ENCODE results near the gene ITPKB.
A peak's percentile ranks its signal among the peaks of the same experiment; 100 is the strongest.

The ITPKB gene

DNA sequence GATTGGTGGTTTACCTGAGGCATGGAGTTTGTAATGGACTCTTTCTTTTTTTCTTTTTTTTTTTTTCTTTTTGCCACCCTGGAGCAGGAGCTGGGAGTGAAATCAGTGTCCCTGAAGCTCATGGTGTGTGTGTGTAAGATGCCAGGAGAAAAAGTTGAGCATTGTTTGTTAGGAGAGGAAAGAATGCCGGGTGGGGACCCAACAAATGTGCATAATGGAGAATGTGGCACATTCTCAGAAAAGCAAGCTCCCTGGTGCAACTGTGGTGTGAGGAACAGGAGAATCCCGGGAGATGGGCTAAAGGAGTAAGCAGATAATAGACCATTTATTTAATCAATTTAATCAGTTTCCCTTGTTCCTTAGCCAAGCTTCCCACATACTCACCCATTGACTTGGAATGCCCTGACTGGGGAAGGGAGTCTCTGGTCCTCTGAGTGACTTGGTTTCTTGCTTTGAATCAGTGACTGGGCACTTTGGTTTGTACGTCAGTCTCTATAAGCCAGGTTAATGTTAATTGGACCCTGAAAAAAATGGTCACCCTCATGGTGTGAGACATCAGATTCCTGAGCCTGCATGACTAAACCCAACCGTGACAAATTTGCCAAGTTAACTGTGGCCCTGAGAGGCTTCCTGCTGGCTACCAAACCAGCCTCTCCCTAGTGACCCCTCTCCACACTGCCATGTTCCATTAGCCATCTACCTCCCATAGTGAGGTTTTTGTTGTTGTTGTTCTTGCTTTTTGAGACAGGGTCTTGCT is 43.9 kb upstream of the ITPKB start:
- DNase-seq (ENCODE audit: low read depth): no peak
- TF ChIP-seq, protein P1, sequence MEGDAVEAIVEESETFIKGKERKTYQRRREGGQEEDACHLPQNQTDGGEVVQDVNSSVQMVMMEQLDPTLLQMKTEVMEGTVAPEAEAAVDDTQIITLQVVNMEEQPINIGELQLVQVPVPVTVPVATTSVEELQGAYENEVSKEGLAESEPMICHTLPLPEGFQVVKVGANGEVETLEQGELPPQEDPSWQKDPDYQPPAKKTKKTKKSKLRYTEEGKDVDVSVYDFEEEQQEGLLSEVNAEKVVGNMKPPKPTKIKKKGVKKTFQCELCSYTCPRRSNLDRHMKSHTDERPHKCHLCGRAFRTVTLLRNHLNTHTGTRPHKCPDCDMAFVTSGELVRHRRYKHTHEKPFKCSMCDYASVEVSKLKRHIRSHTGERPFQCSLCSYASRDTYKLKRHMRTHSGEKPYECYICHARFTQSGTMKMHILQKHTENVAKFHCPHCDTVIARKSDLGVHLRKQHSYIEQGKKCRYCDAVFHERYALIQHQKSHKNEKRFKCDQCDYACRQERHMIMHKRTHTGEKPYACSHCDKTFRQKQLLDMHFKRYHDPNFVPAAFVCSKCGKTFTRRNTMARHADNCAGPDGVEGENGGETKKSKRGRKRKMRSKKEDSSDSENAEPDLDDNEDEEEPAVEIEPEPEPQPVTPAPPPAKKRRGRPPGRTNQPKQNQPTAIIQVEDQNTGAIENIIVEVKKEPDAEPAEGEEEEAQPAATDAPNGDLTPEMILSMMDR (IDR thresholded peaks at IDR 0.05; ENCODE audit: low read length, missing control alignments): no peak
- no peak overlapping the region for H3K4me3 ChIP-seq (replicated peaks; ENCODE audit: low read depth, low read length)

DNA sequence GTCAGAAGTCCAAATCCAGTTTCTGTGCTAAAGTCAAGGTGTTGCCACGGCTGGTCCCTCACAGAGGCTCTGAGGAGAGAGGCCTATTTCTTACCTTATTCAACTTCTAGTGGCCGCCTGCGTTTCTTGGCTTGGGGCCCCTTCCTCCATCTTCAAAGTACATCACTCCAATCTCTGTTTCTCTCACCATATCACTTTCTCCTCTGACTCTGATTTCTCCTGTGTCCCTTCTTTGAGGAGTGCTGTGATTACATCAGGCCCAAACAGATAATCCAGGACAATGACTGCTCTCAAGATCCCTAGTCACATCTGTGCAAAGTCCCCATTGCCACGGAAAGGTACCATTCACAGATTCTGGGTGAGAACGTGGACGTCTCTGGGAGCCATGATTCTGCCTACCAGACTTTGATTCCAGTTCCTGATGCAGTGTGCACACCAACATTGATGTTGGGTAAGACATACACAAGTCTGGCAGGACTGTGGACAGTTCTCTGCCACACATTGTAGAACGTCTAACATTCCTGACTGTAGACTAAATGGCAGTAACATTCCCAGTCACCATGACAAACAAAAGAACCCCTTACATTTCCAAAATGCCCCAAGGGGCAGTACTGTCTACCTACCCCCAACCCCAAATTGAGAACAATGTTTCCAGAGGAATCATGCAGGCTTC is 43.0 kb upstream of the ITPKB start:
- TF ChIP-seq, protein P1 (IDR thresholded peaks at IDR 0.05; ENCODE audit: low read length, missing control alignments): no peak
- H3K4me3 ChIP-seq (replicated peaks; ENCODE audit: low read depth, low read length): no peak overlapping the region
- peak; percentile 23 for DNase-seq (ENCODE audit: low read depth)

DNA sequence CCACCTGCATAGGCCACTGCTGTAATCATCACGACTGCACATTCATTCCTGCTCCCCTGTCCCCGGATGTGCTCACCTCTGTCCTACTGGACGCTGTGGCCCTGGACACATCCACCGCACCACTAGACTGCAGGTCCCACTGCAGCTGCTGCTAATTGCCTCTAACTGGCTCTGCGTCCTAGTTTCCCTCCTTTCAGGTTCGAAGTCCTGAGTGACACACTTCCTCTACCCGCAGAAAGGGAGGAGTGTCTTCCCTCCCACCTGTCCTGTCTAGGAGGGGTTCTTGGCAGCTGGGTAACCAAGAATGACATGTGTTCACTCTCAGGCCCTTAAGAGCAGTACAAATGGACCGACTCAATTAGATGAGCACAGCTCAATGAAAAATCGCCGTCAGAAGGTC is 40.5 kb upstream of the ITPKB start:
- TF ChIP-seq, protein P1 (IDR thresholded peaks at IDR 0.05; ENCODE audit: low read length, missing control alignments): no peak
- no peak for DNase-seq (ENCODE audit: low read depth)
- no peak overlapping the region for H3K4me3 ChIP-seq (replicated peaks; ENCODE audit: low read depth, low read length)

DNA sequence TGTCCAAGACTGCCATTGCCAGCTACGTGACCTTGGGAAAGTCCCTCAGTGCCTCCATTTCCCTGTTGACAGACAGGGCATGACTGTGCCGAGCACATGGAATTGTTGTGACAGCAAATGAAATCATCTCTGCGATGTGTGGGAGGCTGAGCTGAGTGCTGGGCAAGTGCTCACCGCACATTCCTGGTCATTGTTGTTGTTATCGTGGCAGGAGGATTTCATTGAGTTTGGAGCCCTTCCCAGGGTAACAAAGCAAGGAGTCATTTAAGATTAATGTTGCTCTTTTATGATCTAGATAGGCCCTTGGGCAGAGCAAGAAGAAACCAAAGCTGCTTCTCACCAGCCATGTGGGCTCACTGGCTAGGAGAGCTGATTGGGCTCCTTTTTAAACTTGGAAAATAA is 39.6 kb upstream of the ITPKB start:
- peak; percentile 100 for DNase-seq (ENCODE audit: low read depth)
- no peak overlapping the region for H3K4me3 ChIP-seq (replicated peaks; ENCODE audit: low read depth, low read length)
- TF ChIP-seq, protein P1 (IDR thresholded peaks at IDR 0.05; ENCODE audit: low read length, missing control alignments): no peak

DNA sequence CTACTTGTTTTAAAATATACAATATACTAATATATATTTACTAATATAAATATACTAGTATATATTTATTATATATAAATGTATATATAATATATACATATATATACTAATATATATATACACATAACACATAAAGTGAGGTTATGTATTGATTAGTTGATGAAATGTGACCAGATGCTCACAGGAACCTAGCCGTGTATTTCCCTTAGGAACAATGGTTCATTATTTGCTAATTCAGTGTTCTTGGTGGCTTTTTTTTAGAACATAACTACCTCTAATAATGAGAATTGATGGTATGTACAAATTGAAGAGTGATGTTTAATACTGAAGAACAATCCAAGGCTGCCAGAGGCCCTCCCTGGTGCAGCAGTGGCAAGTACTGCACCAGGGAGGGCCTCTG is 37.9 kb upstream of the ITPKB start:
- no peak overlapping the region for H3K4me3 ChIP-seq (replicated peaks; ENCODE audit: low read depth, low read length)
- no peak for DNase-seq (ENCODE audit: low read depth)
- TF ChIP-seq, protein P1 (IDR thresholded peaks at IDR 0.05; ENCODE audit: low read length, missing control alignments): no peak

DNA sequence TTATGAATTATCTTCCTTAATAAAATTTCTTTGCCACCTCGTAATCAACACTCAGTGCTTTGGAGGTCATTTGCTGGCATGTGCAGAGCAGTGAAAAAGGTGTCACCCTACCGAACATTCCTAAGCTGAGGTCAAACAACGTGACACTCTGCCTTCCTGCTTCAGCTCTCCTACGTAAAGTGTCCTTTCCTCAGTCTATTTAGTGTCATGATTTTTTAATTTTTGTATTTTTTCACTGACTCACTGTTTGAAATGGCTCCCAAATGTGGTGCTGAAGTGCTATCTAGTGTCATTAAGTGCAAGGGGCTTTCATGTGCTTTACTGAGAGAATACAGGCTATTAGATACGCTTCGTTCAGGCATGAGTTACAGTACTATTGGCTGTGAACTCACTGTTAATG is 37.0 kb upstream of the ITPKB start:
- TF ChIP-seq, protein P1 (IDR thresholded peaks at IDR 0.05; ENCODE audit: low read length, missing control alignments): no peak
- no peak overlapping the region for H3K4me3 ChIP-seq (replicated peaks; ENCODE audit: low read depth, low read length)
- DNase-seq (ENCODE audit: low read depth): no peak
